Measurements from ENCODE around the gene JTB. TPM values are rescaled to one million over a fixed set of nuclear protein-coding genes. Genes with fewer than 3 reads are reported as not detected.
"Not testable (repeated sequence)": the region's sequence is repeated elsewhere in the genome, so short reads cannot be mapped to it uniquely, and the experiment has no call there.

Gene JTB
- total RNA-seq, 4 donors from 2014 or later, result 179 to 218 (median 201) TPM

DNA sequence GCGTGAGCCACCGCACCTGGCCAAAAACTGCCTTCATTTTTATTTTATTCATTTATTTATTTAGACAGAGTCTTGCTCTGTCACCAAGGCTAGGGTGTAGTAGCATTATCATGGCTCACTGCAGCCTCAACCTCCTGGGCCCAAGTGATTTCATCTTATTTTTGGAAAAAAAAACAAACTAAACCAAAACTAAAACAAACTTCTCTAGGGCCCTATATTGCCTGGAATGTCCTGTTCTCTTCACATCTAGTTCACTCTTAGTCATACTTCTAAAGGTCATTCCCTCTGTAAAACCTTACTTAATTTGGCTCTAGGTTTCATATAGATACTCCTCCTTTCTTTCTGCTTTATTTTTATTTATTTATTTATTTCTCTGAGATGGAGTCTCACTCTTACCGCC lies 28.7 kb upstream of the JTB start:
- no peak overlapping the region for H3K4me3 ChIP-seq (ENCODE audit: low read depth, poor library complexity, severe bottlenecking)
- 96 to 99% methylated on average over 3 of the region's 3 CpGs for WGBS, 2 donors
- DNase-seq (ENCODE audit: low spot score in 2 of 2), result no peak
- intact Hi-C loops (cut with DNase I; ENCODE audit: low total_unique reads), result no loop called here
- no peak for TF ChIP-seq POLR2A (IDR thresholded peaks at IDR 0.05)
- TF ChIP-seq, protein P1, sequence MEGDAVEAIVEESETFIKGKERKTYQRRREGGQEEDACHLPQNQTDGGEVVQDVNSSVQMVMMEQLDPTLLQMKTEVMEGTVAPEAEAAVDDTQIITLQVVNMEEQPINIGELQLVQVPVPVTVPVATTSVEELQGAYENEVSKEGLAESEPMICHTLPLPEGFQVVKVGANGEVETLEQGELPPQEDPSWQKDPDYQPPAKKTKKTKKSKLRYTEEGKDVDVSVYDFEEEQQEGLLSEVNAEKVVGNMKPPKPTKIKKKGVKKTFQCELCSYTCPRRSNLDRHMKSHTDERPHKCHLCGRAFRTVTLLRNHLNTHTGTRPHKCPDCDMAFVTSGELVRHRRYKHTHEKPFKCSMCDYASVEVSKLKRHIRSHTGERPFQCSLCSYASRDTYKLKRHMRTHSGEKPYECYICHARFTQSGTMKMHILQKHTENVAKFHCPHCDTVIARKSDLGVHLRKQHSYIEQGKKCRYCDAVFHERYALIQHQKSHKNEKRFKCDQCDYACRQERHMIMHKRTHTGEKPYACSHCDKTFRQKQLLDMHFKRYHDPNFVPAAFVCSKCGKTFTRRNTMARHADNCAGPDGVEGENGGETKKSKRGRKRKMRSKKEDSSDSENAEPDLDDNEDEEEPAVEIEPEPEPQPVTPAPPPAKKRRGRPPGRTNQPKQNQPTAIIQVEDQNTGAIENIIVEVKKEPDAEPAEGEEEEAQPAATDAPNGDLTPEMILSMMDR (IDR thresholded peaks at IDR 0.05), result no peak

DNA sequence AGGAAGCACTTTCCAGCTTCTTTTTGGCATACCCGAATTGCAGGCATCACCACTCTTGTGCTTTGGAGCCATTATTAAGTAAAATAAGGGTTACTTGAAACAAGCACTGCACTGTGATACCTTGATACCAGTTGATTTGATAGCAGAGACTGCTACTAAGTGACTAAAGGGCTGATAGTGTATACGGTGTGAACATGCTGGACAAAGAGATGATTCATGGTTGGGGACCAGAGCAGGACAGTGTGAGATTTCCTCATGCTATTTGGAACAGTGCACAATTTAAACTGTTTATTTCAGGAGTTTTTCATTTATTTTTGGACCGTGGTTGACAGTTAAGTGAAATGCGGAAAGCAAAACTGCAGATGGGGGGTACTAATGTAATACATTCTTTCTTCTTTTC lies 22.9 kb upstream of the JTB start:
- TF ChIP-seq, protein P1 (IDR thresholded peaks at IDR 0.05), result no peak
- no peak overlapping the region for H3K4me3 ChIP-seq (ENCODE audit: low read depth, poor library complexity, severe bottlenecking)
- intact Hi-C loops (cut with DNase I; ENCODE audit: low total_unique reads), result loop anchor here (5.0 kb wide), 1 partner anchor 582 kb away; no protein-coding TSS in a partner anchor
- WGBS, 2 donors, result 72 to 76% methylated on average over 4 of the region's 4 CpGs
- no peak for DNase-seq (ENCODE audit: low spot score in 2 of 2)

DNA sequence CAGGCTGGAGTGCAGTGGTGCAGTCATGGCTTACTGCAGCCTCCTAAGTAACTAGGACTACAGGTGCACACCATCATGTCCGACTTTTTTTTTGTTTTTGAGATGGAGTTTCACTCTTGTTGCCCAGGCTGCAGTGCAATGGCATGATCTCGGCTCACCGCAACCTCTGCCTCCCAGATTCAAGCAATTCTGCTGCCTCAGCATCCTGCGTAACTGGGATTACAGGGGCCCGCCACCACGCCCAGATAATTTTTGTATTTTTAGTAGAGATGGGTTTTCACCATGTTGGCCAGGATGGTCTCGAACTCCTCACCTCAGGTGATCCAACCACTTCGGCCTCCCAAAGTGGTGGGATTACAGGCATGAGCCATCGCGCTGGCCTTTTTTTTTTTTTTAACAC lies 19.4 kb upstream of the JTB start:
- DNase-seq (ENCODE audit: low spot score in 2 of 2); intact Hi-C loops (cut with DNase I; ENCODE audit: low total_unique reads); H3K4me3 ChIP-seq (ENCODE audit: low read depth, poor library complexity, severe bottlenecking): not testable (repeated sequence)
- 92 to 93% methylated on average over 10 of the region's 10 CpGs for WGBS, 2 donors

DNA sequence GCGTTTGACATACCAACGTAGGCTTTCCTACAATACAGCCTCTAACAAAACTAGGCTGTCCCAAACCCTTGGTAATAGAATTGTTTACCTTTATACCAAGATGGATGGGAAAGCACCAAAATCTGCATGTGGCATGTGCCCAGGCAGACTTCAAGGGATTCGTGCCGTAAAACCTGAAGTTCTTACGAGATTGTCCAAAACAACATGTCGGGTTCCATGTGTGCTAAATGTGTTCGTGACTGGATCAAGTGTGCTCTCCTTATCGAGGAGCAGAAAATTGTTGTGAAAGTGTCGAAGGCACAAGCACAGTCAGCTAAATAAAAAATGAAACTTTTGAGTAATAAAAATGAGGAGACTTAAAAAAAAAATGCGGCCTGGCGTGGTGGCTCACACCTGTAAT lies 18.2 kb upstream of the JTB start:
- no peak for DNase-seq (ENCODE audit: low spot score in 2 of 2)
- H3K4me3 ChIP-seq (ENCODE audit: low read depth, poor library complexity, severe bottlenecking), result no peak overlapping the region
- intact Hi-C loops (cut with DNase I; ENCODE audit: low total_unique reads), result no loop called here
- no peak for TF ChIP-seq POLR2A (IDR thresholded peaks at IDR 0.05)
- TF ChIP-seq, protein P1 (IDR thresholded peaks at IDR 0.05), result no peak
- WGBS, 2 donors, result 95 to 96% methylated on average over 11 of the region's 11 CpGs

DNA sequence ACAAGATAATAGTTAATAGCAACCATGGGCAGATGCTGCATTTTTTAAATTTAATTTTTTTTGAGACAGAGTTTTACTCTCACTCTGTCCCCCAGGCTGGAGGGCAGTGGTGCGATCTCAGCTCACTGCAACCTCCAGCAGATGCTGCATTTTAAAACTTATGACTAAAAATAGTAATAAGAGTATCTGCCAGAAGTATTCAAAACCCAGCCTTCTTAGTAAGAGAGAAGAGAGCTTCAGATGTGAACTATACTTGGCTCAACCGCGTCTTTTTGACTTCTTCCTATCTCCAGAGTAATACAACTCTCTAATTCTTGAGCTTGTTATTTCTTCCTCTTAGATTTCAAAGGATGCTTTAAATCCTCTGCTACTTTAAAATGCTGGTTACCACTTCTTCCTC lies 17.7 kb upstream of the JTB start:
- intact Hi-C loops (cut with DNase I; ENCODE audit: low total_unique reads), result no loop called here
- no peak for DNase-seq (ENCODE audit: low spot score in 2 of 2)

GRCh38 chr1:153991806-153992205 lies 14.3 kb upstream of the JTB start:
- intact Hi-C loops (cut with DNase I; ENCODE audit: low total_unique reads), result no loop called here
- DNase-seq (ENCODE audit: low spot score in 2 of 2), result no peak
- 88% methylated on average over 2 of the region's 2 CpGs for WGBS, 2 donors
- TF ChIP-seq POLR2A (IDR thresholded peaks at IDR 0.05), result no peak
- TF ChIP-seq, protein P1 (IDR thresholded peaks at IDR 0.05), result no peak
- H3K4me3 ChIP-seq (ENCODE audit: low read depth, poor library complexity, severe bottlenecking), result no peak overlapping the region

More for the DNA sequence above, 17.7 kb upstream of the JTB start:
- no peak for TF ChIP-seq POLR2A (IDR thresholded peaks at IDR 0.05)
- TF ChIP-seq, protein P1 (IDR thresholded peaks at IDR 0.05), result no peak
- WGBS, 2 donors, result 84% methylated on average over 3 of the region's 3 CpGs
- no peak overlapping the region for H3K4me3 ChIP-seq (ENCODE audit: low read depth, poor library complexity, severe bottlenecking)

All from lower leg skin (tissue), 4 donors.